Measurements from ENCODE around the gene HSH2D.
"Not testable (repeated sequence)": the region's sequence is repeated elsewhere in the genome, so short reads cannot be mapped to it uniquely, and the experiment has no call there.

HSH2D gene

DNA sequence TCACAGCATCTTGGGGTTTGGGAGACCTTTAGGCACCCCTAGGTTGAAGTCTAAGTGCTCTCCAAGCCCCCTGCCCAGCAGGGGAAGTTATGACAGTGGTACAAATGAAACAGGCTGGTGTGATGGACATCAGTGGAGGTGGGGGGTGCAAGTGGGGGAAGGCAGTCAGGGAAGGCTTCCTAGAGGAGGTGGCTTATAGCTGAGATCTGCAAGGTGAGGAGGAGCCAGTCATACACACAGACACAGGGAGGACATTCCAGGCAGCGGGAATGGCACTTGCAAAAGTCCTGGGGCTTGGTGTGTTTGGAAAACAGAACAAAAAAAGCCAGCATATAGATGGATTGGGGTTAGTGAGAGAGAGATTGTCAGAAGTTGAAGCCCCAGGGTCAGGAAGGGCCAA is 11.6 kb downstream of the HSH2D start:
- DNase-seq (ENCODE audit: low read depth): no peak

DNA sequence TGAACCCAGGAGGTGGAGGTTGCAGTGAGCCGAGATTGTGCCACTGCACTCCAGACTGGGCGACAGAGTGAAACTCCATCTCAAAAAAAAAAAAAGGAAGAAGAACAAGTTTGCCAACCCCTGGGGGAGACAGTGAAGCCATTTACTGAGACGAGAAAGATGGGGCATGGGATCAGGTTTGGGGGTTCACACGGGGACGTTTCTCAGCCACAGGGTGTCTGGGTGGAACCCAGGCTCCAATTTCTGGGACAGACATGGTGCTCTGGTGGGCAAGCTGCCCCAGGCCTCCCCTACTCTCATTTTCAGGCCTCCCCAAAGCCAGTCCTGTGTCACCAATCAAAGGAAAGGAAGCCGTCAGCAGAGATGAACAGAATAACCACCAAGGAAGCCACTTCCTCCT is 13.4 kb downstream of the HSH2D start:
- no peak for DNase-seq (ENCODE audit: low read depth)

DNA sequence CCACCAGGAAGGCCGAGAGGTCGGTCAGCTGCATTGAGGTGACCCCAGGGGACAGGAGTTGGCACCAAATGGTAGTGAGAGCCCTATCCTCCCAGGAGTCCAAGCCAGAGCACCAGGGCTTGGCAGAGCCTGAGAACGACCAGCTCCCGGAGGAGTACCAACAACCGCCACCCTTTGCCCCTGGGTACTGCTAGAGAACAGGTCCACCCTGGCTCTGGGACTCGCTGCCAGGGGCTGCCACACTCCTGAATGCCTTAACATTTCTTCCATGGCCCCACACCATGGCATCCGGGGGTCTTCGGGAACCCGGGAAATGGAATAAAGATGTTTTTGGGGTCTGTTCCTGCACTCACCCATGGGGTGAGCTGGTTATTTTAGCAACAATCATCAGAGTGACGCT is 14.1 kb downstream of the HSH2D start:
- DNase-seq (ENCODE audit: low read depth): no peak

DNA sequence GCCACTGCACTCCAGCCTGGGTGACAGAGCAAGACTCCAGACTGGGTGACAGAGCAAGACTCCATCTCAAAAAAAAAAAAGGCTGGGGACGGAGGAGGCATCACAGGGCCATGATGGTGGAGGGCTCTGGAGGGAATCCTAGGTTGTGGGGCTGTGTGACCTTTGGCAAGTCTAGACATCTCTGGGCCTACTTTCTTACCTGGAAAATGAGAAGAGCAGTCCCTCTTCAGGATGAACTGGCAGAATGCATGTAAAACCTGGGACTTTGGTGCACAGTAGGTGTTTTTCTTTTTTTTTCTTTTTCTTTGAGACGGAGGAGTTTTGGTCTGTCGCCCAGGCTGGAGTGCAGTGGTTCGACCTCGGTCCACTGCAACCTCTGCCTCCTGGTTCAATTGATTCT is 16.2 kb downstream of the HSH2D start:
- no peak for DNase-seq (ENCODE audit: low read depth)

DNA sequence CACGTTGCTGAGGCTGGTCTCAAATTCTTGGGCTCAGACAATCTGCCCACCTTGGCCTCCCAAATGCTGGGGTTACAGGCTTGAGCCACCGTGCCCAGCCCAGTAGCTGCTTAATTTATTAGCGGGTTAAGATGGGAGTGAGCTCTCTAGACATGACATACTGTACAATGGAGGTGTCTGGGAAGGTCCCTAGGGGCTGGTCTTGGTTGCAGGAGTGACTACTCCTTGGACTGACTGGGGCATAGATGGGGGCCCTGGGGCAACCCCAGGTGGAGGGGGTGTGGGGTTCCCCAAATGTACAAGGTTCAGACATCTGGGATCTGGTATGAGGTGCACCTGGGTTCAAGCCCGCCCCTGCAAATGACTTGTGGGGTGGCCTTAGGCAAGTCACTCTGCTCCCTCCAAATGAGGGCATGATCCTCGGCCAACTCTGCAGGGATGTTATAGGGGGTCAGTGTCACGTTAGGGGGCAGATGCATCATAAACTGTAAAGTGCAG is 17.0 kb downstream of the HSH2D start:
- DNase-seq (ENCODE audit: low read depth): no peak

DNA sequence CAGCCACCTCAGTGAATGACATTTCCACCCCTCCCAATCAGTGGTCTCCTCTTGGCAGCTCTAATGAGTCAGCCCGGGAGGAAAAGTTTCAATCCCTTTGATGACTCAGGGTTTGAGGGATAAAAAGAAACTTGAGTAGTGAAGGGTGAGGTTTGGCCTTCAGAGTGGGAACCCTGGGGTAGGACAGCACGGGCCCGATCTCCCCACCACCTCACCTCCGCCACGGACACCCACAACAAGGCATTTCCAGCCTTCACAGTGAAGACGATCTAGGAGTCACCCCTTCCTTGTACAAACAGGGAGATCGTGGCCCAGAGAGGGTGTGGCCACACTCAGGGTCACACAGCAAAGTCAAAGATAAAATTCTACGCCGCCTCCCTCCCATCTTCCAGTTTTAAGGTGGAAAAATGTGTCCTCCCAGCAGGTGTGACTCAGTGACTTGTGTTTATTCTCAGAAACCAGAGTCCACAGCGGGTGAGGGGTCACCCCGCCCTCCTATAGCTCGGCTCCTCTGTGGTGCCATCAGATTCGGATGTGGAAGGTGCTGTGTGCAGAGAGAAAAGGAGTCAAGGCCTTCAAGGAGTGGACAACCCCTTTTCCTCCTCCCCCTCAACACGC is 17.6 kb downstream of the HSH2D start:
- peak; percentile 27 for DNase-seq (ENCODE audit: low read depth)

DNA sequence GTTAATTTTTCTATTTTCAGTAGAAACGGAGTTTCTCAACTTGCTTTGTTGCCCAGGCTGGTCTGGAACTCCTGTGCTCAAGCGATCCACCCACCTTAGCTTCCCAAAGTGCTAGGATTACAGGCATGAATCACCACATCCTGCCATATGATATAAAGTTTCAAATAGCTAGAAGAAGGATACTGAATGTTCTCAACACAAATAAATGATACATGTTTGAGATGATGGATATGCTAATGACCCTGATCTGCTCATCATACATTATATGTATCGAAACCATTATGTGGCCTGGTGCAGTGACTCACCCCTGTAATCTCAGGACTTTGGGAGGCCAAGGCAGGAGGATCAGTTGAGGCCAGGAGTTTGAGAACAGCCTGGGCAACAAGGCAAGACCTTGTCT is 18.4 kb downstream of the HSH2D start:
- peak; percentile 11 for DNase-seq (ENCODE audit: low read depth)

DNA sequence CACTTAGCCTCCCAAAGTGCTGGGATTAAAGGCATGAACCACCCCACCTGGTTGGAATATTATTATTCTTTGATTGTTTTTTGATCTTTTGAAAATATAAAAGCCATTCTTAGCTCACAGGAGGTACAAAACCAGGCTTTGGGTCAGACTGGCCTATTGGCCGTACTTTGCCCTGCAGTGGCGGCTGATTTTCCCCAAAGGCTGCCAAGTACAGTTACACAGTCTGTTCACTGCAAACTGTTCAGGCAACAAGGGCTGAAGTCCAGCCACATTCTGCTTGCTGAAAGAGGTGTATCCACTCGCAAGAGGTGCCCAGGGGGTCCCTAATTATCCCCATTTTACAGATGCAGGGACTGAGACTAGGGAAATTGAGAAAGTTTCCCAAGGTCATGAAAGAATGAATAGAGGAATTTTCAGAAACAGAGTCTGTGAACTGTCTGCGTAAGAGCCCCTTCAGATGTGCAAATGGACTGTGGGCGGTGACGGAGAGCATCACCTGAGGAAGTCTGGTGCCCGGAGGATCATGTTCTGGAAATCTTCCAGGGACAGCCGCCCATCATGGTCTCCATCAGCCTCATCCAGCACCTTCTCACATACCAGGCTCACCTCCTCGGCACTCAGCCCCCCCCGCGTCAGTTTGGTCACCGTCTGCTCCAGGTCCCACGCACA is 20.9 kb downstream of the HSH2D start:
- DNase-seq (ENCODE audit: low read depth): no peak

DNA sequence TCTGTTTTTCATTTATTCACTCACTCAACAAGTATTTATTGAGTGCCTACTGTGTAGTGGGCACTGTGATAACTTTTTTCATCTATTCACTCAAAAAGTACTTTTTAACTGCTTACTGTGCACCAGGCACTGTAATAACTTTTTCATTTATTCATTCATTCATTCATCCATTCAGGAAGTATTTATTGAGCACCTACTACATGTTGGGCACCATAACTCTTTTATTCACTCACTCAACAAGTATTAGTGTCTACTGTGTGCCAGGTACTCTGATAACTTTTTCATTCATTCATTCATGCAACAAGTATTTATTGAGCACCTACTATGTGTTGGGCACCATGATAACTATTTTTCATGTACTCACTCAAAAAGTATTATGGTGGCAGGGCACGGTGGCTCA is 22.9 kb downstream of the HSH2D start:
- no peak for DNase-seq (ENCODE audit: low read depth)

DNA sequence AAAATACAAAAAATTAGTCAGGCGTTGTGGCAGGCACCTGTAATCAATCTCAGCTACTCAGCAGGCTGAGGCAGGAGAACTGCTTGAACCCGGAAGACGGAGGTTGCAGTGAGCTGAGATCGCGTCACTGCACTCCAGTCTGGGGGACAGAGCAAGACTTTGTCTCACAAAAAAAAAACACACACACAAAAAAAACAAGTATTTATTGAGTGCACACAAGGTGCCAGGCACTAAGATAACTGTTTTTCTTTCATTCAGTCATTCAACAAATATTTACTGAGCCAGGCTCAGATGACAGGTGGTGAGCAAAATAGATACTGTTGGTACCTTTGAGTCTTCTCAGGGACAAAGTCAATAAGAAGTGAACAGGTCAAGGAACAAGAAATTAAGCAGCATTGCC is 23.6 kb downstream of the HSH2D start:
- DNase-seq (ENCODE audit: low read depth): no peak

DNA sequence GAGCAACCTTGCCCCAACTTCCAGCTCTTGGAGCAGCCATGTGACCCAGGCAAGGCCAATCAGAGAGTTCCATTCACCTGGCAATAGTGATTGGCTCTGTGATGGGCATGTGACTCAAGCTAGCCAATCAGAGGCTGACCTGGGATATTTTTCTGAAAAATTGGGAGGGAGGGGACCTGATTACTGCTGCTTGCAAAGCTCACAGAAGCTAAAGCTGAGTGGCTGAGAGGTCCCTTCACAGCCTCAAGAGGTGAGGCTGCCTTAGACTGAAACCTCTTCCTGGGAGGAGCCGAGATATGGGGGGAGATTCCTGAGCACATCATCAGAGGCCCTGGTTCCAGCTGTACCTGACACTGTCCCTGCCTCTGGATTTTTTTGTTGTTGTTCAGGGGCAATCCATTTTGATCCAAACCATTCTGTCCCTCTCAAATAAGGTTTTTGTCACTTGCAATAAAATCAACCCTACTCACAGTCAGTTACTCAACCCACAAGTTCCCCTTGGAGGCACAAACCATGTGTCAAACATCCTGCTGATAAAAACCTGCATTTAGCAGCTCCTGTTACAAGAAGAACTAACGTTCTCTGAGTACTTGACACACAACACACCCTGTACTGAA is 25.1 kb downstream of the HSH2D start:
- no peak for DNase-seq (ENCODE audit: low read depth)

DNA sequence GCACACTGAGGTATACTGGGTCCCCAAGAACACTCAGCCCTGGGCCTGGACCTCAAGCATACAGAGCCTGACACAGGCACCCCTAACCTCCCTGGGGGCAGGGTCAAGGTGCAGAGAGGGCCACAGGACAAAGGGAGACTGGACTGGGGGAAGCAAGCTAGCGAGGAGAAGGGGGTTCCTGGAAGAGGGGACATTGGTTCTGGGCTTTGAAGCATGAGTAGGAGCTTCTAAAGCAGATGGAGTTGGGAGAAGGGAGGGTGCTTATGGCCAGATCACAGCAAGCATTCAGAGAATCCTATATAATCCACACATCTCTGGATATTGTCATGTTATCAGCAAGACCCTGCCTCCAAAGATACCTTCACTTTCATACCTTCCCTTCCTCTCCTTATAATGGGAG is 26.6 kb downstream of the HSH2D start:
- no peak for DNase-seq (ENCODE audit: low read depth)

DNA sequence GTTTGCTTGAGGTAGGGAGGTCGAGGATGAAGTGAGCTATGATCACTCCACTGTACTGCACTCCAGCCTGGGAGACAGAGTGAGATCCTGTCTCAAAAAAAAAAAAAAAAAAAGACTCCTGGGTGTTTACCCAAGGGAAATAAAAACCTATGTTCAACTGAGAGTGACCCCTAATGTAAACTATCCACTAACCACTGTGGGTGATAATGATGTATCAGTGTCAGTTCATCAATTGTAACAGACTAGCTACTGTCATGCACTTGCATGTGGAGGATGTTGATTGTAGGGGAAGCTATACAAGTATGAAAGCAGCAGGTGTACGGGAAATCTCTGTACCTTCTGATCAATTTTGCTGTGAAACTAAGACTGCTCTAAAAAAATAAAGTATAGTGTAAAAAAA is 32.5 kb downstream of the HSH2D start:
- no peak for DNase-seq (ENCODE audit: low read depth)

DNA sequence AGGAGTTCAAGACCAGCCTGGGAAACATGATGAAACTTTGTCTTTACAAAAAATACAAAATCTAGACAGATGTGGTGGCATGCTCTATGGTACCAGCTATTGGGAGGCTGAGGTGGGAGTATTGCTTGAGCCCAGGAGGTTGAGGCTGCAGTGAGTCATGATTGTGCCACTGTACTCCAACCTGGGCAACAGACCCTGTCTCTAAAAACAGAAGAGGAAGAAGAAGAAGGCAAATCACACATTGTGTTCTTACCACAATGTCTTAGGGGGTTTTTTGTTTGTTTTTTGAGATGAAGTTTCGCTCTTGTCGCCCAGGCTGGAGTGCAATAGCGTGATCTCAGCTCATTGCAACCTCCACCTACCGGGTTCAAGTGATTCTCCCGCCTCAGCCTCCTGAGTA is 35.4 kb downstream of the HSH2D start:
- DNase-seq (ENCODE audit: low read depth): not testable (repeated sequence)

DNA sequence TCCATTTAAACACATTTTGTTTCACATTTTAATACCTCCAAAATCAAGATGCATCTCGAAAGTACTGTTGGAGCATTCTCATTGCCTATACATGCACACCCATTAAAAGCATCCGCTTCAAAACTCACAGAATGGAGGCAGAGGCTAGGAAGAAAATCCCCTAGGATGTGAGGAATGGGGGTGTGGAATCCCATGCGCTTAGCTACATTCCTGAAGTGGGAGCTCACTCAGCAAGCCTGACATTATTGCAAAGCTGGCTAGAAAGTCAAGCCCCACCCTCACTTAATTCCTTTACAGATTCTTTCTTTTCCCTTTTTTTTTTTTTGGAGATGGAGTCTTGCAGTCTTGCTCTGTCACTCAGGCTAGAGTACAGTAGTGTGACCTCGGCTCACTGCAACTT is 37.1 kb downstream of the HSH2D start:
- DNase-seq (ENCODE audit: low read depth): no peak

DNA sequence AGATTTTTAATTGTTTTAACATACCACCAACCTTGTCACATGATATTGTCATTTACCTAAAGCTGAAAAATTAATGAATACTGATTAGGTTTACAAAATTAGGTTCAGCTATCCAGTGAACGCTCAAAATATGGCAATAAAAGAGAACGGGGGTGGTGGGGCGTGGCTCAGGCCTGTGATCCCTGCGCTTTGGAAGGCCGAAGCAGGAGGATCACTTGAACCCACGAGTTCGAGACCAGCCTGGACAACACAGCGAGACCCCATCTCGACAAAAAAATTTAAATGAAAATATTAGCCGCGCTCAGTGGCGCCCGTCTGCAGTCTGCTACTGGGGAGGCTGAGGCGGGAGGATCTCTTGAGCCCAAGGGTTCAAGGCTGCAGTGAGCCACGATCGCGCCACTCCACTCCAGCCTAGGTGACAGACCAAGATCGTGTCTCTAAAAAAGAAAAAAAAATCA is 41.2 kb downstream of the HSH2D start:
- DNase-seq (ENCODE audit: low read depth): no peak

DNA sequence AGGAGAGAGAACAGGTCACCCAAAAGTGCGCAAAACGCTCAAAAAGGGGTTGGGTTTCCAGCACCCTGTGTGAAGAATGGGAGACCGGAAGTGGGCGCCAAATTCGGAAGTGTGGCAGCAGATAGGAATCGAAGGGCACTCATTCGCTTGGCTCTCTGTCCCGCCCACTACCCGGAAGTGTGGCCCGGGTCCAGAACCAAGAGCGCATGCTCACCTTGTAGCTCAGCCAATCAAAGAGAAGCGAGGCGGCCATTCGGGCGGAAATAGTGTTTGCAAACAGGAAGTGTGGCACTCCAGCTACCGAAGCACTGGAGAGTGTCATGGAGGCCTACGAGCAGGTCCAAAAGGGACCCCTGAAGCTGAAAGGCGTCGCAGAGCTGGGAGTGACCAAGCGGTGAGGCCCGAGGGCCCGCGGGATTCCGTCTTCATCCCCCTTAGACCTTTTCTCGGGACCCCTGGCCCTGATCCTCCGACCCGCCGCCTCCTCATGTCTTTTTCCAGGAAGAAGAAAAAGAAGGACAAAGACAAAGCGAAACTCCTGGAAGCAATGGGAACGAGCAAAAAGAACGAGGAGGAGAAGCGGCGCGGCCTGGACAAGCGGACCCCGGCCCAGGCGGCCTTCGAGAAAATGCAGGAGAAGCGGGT is 41.8 kb downstream of the HSH2D start, which contains the start of gene FAM32A:
FAM32A (plus strand) TSS at position 288 of the 645 bp plus-strand sequence; CDS start at position 321, 33 bp downstream.
- DNase-seq (ENCODE audit: low read depth): peak; percentile 100

DNA sequence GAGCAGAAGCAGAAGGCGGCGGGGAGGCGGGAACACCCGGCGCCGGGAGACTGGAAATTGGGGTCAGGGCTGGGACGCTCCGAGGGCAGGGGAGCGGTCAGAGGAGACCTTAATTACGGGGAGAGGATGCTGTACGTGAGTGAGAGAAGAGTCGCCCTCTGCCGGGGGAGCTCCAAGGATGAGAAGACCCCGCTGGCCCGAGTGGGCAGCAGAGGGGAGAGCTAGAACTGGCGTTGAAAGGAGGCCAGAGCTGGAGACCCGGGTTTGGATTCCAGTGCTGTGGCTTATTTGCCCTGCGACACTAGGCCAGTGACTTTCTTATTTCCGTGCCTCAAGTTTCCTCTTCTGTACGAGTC is 42.3 kb downstream of the HSH2D start:
- no peak for DNase-seq (ENCODE audit: low read depth)

DNA sequence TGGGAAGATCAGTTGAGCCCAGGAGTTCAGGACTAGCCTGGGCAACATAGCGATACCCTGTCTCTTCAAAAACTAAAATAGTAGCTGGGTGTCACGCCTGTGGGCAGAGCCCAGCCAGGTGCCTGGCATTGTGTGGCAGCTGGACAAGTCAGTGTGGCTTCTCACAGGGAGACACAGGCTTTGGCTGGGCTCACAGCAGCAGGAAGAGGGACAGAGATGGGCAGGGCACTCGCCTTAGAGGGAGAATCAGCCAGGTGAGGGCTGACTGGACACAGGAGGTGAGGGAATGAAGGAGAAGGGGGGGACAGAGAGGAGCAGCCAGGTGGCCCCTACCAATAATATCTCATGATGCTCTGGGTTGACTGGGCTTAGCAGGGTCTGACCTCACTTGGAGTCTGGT is 45.0 kb downstream of the HSH2D start:
- no peak for DNase-seq (ENCODE audit: low read depth)

DNA sequence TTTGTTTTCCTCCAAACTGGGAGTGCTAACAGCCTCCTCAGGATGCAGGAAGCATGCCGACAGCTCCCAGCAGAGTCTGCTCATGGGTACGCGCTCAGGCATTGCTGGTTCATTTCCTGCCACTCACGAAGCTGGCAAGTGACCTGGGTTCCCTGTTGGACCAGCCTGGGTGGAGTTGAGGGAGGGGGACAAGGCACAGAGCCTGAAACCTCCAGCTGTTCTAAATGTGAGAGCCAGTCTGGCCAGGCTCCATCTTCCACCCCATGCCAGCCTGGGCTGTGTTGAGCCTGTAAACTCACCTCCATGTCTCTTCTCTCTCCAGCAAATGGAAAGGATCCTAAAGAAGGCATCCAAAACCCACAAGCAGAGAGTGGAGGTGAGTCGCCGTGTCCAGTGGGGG is 46.7 kb downstream of the HSH2D start:
- no peak for DNase-seq (ENCODE audit: low read depth)

DNA sequence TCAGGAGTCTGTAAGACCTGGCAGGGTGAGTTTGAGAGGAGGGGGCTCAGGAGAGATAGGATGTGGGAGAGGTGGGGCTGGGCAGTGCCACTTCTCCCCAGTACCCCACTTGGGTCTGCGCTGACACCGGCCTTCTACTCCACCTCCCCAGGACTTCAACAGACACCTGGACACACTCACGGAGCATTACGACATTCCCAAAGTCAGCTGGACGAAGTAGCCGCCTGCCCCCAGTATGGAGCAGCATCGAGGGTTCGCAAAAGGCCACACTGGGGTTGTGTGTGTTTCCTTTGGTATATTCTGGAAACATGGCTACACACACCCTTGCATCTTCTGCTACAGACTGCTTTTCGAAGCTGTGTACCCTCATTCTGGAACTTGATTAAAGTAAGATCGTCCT is 47.3 kb downstream of the HSH2D start:
- no peak for DNase-seq (ENCODE audit: low read depth)

DNA sequence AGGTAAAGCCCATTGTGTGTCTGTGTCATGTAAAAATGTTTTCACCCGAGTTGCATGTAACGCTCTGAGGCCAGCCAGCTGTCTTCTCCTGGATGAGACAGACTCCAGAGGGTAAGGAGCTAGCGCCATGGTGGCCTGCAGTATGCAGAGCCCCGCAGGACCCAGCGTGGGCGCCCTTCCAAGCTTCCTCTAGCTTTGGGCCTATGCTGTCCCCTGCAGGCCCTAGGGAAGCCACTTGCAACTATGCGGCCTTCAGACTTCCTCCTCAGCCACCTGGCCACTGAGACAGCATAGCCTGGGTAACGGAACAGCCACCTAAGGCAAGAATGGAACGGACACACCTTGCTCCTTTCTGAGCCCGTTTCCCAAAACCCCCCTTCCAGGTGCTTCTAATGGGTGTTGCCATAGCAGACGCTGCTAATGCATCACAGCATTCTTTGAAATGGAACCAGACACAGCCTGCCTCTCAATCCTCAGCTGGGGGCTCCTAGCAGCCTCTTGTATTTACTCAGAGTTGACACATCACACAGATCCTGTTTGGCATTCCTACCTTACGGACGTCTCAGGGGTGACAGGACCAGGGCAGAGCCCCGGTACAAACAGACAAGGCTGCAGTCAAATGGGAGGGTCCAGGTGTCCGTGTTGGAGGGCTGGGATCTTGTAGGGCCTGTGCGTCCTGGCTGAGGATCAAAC is 47.9 kb downstream of the HSH2D start:
- DNase-seq (ENCODE audit: low read depth): no peak

All from activated T-cell treated with anti-CD3 and anti-CD28 coated beads for 24 hours (primary cell).